Ovary (tissue), 9 donors: ENCODE data around the gene TRMU. TPM values are rescaled to one million over a fixed set of nuclear protein-coding genes. Genes with fewer than 3 reads are reported as not detected.

ENCODE experiments used
- DNase-seq, 5 donors: peaks; one replicate each; pipeline ENCODE4 v3.0.0-alpha.2; 2019 to 2020
- H3K27ac ChIP-seq, 2 donors: fragments of 200-600 bp; one replicate each; pipeline versions ENCODE4 v1.5.1 to v1.8.0; 2019 to 2022
- H3K27me3 ChIP-seq: fragments of 200-600 bp; one replicate; pipeline ENCODE4 v1.8.0; 2022
- H3K36me3 ChIP-seq: fragments of 200-600 bp; sonication (generic); one replicate; pipeline ENCODE4 v1.5.1; 2019
- H3K4me1 ChIP-seq: one replicate; pipeline ENCODE4 v1.8.1; 2013; ENCODE audit warnings: mild to moderate bottlenecking, moderate library complexity; ENCODE audit not compliant: insufficient read depth
- H3K4me3 ChIP-seq: fragments of 200-600 bp; sonication (generic); one replicate; pipeline ENCODE4 v1.5.1; 2017
- H3K9me3 ChIP-seq, 2 donors: fragments of 200-600 bp in 1 of 2; sonication (generic) in 1 of 2; one replicate each; pipeline versions ENCODE4 v1.5.1 to v1.8.1; 2013 to 2019; ENCODE audit warnings: mild to moderate bottlenecking in 1 of 2, moderate library complexity in 1 of 2
- EP300 ChIP-seq: sonication (generic); formaldehyde crosslinking; IDR thresholded peaks from one replicate; pipeline ENCODE4 v1.6.1; 2017; ENCODE audit warnings: antibody characterized with exemption
- POLR2A ChIP-seq: fragments of 450-650 bp; IDR thresholded peaks from one replicate; pipeline ENCODE4 v1.6.1; 2017; ENCODE audit warnings: antibody characterized with exemption, mild to moderate bottlenecking, moderate library complexity
- WGBS, 3 donors: extraction: QIAGEN DNeasy Blood & Tissue Kit in 1 of 3; methylation state at CpG; one replicate each; pipeline versions ENCODE4 v1.1.5 to v1.1.7; 2013 to 2017; 5-methylcytosine and 5-hydroxymethylcytosine counted together
- intact Hi-C, 4 donors: fragments of 100-400 bp; cut with DNase I; formaldehyde crosslinking; loops; one replicate each; pipeline versions ENCODE4 v1.11.0 to v1.15.1; 2022 to 2023
- polyA plus RNA-seq, 2 donors: library from polyadenylated mRNA; stranded (reverse); fragments of 200-250 nt in 1 of 2; fragments of 350-450 nt in 1 of 2; fragmentation: Illumina TruSeq in 1 of 2; extraction: RNeasy Lipid Tissue Mini Kit (QIAGEN cat#74804) in 1 of 2; gene quantifications; one replicate each; pipeline ENCODE4 v1.2.3, GENCODE V29; 2013 to 2014
- total RNA-seq, 7 donors: library from RNA; depleted of rRNA in 2 of 7; stranded (reverse); fragments of >200 nt in 2 of 7; fragmentation: NEBNext Ultra II Directional in 3 of 7; extraction: Animal tissue kit (Norgen Biotek cat#: 25700) in 3 of 7; gene quantifications; one replicate each; pipeline versions ENCODE4 v1.1.0 to v1.2.4, GENCODE V29; 2016 to 2023
- TF ChIP-seq, protein P1 (sequence below), 3 donors: fragments of 450-650 bp in 2 of 3; fragments of 200-600 bp in 1 of 3; IDR thresholded peaks; one replicate each; pipeline versions ENCODE4 v1.5.1 to v1.8.0; 2016 to 2022; ENCODE audit warnings: antibody characterized with exemption in 3 of 3, mild to moderate bottlenecking in 1 of 3
- donor health status: DM: no; HTN: no; CAD: no; lungs with moderate emphysema.
- donor health status: DM: no; HTN: no; CAD: no.
- donor health status: Bipolar disorder and iron deficiency.
- donor health status: DM: yes; HTN: yes; CAD: no.
- donor health status: DM: no; HTN: no; CAD: no.
- donor health status: DM: yes; HTN: yes; CAD: no.

The TRMU gene
- total and polyA plus RNA-seq, 9 donors, result 15.2 to 35.0 (median 30.3) TPM

DNA sequence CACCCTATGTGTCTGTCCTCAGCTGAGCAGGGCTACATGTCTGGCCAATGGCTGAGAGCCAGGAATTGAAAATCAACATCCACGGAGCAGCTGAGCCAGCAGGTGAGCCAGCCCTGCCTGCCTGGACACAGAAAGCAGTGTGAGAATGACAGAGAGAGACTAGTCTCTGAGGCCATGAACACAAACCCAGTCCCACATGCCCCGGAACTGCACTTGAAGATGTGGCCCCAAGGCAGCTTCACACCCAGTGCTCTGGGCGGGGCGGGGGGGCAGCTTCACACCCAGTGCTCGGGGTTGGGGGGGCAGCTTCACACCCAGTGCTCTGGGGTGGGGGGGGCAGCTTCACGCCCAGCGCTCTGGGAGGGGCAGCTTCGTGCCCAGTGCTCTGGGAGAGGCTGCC lies 37.6 kb downstream of the TRMU start:
- no peak for TF ChIP-seq POLR2A
- TF ChIP-seq EP300, result no peak
- TF ChIP-seq, protein P1, sequence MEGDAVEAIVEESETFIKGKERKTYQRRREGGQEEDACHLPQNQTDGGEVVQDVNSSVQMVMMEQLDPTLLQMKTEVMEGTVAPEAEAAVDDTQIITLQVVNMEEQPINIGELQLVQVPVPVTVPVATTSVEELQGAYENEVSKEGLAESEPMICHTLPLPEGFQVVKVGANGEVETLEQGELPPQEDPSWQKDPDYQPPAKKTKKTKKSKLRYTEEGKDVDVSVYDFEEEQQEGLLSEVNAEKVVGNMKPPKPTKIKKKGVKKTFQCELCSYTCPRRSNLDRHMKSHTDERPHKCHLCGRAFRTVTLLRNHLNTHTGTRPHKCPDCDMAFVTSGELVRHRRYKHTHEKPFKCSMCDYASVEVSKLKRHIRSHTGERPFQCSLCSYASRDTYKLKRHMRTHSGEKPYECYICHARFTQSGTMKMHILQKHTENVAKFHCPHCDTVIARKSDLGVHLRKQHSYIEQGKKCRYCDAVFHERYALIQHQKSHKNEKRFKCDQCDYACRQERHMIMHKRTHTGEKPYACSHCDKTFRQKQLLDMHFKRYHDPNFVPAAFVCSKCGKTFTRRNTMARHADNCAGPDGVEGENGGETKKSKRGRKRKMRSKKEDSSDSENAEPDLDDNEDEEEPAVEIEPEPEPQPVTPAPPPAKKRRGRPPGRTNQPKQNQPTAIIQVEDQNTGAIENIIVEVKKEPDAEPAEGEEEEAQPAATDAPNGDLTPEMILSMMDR (IDR thresholded peaks at IDR 0.05), result no peak
- no peaks in the 10 kb centered on the region for H3K27me3 ChIP-seq
- no peaks in the 10 kb centered on the region for H3K9me3 ChIP-seq
- no peaks in the 10 kb centered on the region for H3K36me3 ChIP-seq
- no peak overlapping the region for H3K27ac ChIP-seq
- WGBS, 3 donors, result 51 to 78% (median 64%) methylated on average over 5 to 8 of the region's 8 CpGs
- intact Hi-C loops, result no loop called here
- H3K4me1 ChIP-seq, result no peaks in the 10 kb centered on the region
- no peak for DNase-seq
- no peak overlapping the region for H3K4me3 ChIP-seq

DNA sequence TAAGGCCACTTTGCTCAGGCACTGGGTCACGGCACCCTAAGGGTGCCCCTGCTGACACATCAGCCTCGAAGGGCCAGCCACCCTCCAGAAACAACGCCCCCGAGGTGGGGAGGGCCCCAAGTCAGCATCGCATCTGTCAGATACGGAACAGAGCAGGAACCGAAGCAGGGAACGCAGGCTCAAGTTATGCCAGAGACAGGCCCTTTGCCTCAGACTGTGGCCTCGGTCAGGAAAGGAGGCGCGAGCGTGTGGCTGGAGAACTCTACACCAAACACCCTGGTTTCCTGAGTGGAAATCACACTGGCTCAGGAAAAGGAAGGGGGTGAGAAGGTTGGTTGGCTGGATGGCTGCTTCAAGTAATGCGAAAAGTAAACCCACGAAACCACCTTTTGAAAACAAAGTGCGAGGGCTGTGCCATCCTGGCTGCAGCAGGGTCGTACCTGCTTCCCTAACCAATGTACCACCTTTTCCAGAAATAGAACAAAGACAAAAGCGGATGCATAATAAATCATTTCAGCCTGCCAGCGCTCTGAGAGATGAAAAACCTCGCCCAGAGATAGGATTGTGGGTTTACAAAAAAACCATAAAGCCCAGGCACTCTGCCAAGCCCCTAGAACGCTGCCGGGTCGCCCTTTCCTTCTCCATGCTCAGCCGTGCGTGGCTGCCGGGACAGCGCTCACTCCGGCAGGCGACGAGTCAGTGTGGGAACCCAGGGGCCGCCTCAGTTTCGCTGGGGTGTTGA lies 38.6 kb downstream of the TRMU start:
- H3K27ac ChIP-seq, result no peak overlapping the region
- peak in 1 of 5 donors; percentile 8 for DNase-seq
- no peak for TF ChIP-seq EP300
- TF ChIP-seq POLR2A, result no peak
- TF ChIP-seq, protein P1 (IDR thresholded peaks at IDR 0.05), result no peak
- H3K36me3 ChIP-seq, result no peaks in the 10 kb centered on the region
- no peaks in the 10 kb centered on the region for H3K4me1 ChIP-seq
- no peak overlapping the region for H3K4me3 ChIP-seq
- 66 to 70% (median 68%) methylated on average over 31 of the region's 31 CpGs for WGBS, 3 donors
- H3K27me3 ChIP-seq, result no peaks in the 10 kb centered on the region
- H3K9me3 ChIP-seq, result no peaks in the 10 kb centered on the region
- intact Hi-C loops, result no loop called here

DNA sequence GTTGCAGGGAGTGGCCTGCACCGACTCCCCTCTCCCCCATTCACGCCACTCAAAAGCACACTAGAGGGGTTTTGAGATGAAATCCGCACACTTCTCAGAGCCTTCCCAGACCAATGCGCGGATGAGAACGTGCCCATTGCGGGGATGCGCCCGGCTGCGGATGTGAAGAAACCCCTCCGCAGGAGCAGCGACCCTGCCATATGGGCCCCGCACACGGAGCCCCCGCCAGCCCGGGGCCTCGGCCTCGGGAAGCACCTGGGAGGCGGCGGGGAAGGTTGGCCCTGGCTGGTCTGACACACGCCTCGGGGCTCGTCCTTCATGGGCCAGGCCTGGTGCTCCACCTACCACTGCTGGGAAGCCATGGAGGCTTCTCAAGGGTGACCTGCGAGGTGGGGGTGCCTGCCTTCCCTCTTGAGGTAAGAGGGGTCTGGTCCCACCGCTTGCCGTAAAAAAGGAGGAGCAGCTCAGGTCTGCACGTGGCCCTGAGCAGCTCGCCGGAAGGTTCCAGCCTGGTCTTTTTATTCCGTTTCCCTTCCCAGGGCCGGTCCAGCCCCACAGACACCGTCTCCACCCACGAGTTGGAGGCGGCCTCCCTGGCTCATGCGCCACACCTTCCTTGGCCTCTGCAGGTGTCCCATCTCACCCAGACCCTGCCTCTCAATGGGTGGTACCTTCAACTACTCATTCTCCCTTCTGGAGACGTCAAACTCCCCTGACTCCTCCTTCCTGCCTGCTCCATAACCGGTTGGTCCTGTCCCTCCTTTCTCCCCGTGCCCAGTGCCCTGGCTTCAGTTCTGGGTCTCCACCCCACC lies 39.4 kb downstream of the TRMU start:
- DNase-seq, result no peak
- intact Hi-C loops, result no loop called here
- Histone ChIP-seq H3K9me3 (no peaks in the 10 kb centered on the region), H3K36me3 (no peaks in the 10 kb centered on the region), H3K27me3 (no peaks in the 10 kb centered on the region), H3K27ac (no peak overlapping the region), H3K4me1 (no peaks in the 10 kb centered on the region), H3K4me3 (no peak overlapping the region)
- TF ChIP-seq, protein P1 (IDR thresholded peaks at IDR 0.05), result no peak
- 91 to 93% (median 92%) methylated on average over 38 of the region's 38 CpGs for WGBS, 3 donors

DNA sequence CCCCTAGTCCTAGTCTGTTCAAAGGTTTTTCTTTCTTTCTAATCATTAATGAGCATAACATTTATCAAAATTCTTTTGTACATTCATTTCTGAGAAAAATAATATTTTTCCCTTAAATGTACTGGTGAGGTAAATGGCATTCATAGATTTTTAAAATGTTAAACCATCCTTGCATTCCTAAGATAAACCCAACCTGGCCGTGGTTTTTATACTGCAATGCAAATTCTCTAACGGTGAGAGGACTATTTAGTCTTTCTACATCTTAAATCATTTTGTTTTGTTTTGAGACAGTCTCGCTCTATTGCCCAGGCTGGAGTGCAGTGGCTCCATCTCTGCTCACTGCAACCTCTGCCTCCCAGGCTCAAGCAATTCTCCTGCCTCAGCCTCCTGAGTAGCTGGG lies 40.6 kb downstream of the TRMU start:
- no peak for DNase-seq
- H3K27me3 ChIP-seq, result no peaks in the 10 kb centered on the region
- H3K27ac ChIP-seq, result no peak overlapping the region
- H3K9me3 ChIP-seq, result no peaks in the 10 kb centered on the region
- no peak for TF ChIP-seq POLR2A
- TF ChIP-seq EP300, result no peak
- TF ChIP-seq, protein P1 (IDR thresholded peaks at IDR 0.05), result no peak
- intact Hi-C loops, result no loop called here
- no peaks in the 10 kb centered on the region for H3K36me3 ChIP-seq
- H3K4me3 ChIP-seq, result no peak overlapping the region
- no peaks in the 10 kb centered on the region for H3K4me1 ChIP-seq
- 92 to 95% (median 94%) methylated on average over 3 of the region's 3 CpGs for WGBS, 3 donors
